IMR-90 (cell line): ENCODE data around the gene SIPA1. TPM values are rescaled to one million over a fixed set of nuclear protein-coding genes. Genes with fewer than 3 reads are reported as not detected.
A peak's percentile ranks its signal among the peaks of the same experiment; 100 is the strongest.

Experiments used
- ATAC-seq: fragments of 200-7000 bp; cut with Tn5 transposase; 2 replicates; pipeline ENCODE4 v1.9.1; 2020; ENCODE audit warnings: low read depth, mild to moderate bottlenecking, moderate library complexity
- BruUV-seq: library from RNA; stranded (reverse); fragments of 400-500 nt; replicated peaks from 2 replicates; lab custom pipeline; 2021; lab: Mats Ljungman, UMichigan
- CTCF ChIA-PET: fragments of 300-600 bp; formaldehyde crosslinking; extraction: SDS; loops from one replicate; lab custom pipeline; 2021; ENCODE audit warnings: antibody characterized with exemption; lab: Yijun Ruan, JAX
- POLR2A ChIA-PET: fragments of 300-600 bp; sonication (Branson Sonifier 250); formaldehyde crosslinking; loops from one replicate; lab custom pipeline; 2022; ENCODE audit warnings: antibody characterized with exemption; ENCODE audit not compliant: unreplicated experiment; lab: Charles Lee
- DNase-seq: peaks from one replicate; pipeline ENCODE4 v3.0.0; 2013
- H2AFZ ChIP-seq: replicated peaks from 2 replicates; pipeline ENCODE3; 2013; ENCODE audit warnings: low read length, mild to moderate bottlenecking; ENCODE audit not compliant: poor library complexity
- H2AK5ac ChIP-seq: 2 replicates; pipeline ENCODE4 v1.6.1; 2013; ENCODE audit warnings: low read depth, low read length, inconsistent platforms
- H2AK9ac ChIP-seq: replicated peaks from 2 replicates; pipeline ENCODE3; 2013; ENCODE audit warnings: mild to moderate bottlenecking, low read depth, low read length, moderate library complexity; ENCODE audit not compliant: poor library complexity
- H2BK120ac ChIP-seq: 2 replicates; pipeline ENCODE4 v1.6.1; 2013; ENCODE audit warnings: low read depth, low read length, inconsistent platforms
- H2BK15ac ChIP-seq: 3 replicates; pipeline ENCODE4 v1.6.1; 2013; ENCODE audit warnings: low read depth, low read length, inconsistent platforms
- H2BK20ac ChIP-seq: 2 replicates; pipeline ENCODE4 v1.6.1; 2013; ENCODE audit warnings: low read depth, mild to moderate bottlenecking, inconsistent platforms, low read length, moderate library complexity
- H2BK5ac ChIP-seq: 2 replicates; pipeline ENCODE4 v1.6.1; 2013; ENCODE audit warnings: mild to moderate bottlenecking, low read depth, low read length, inconsistent platforms; ENCODE audit not compliant: poor library complexity, severe bottlenecking
- H3K14ac ChIP-seq: replicated peaks from 2 replicates; pipeline ENCODE4 v1.6.1; 2013; ENCODE audit warnings: low read depth, low read length, inconsistent platforms
- H3K18ac ChIP-seq: 2 replicates; pipeline ENCODE4 v1.6.1; 2013; ENCODE audit warnings: low read depth, low read length, control low read depth
- H3K23ac ChIP-seq: 2 replicates; pipeline ENCODE4 v1.6.1; 2013; ENCODE audit warnings: low read depth, low read length, inconsistent platforms
- H3K27ac ChIP-seq: 2 replicates; pipeline ENCODE4 v1.5.1; 2013; ENCODE audit warnings: mild to moderate bottlenecking, control low read depth, low read length; ENCODE audit not compliant: insufficient read depth
- H3K27me3 ChIP-seq: 2 replicates; pipeline ENCODE4 v1.6.1; 2013; ENCODE audit warnings: low read length; ENCODE audit not compliant: control insufficient read depth, insufficient read depth
- H3K36me3 ChIP-seq: 2 replicates; pipeline ENCODE4 v1.6.1; 2013; ENCODE audit warnings: low read length, mixed read lengths; ENCODE audit not compliant: control insufficient read depth, insufficient read depth
- H3K4ac ChIP-seq: 2 replicates; pipeline ENCODE4 v1.6.1; 2013; ENCODE audit warnings: low read depth, low read length, inconsistent platforms
- H3K4me1 ChIP-seq: 2 replicates; pipeline ENCODE4 v1.6.1; 2013; ENCODE audit warnings: low read length, mixed read lengths; ENCODE audit not compliant: control insufficient read depth, insufficient read depth
- H3K4me2 ChIP-seq: 2 replicates; pipeline ENCODE4 v1.6.1; 2013; ENCODE audit warnings: low read depth, mild to moderate bottlenecking, control low read depth, low read length, moderate library complexity
- H3K4me3 ChIP-seq: 2 replicates; pipeline ENCODE4 v1.5.1; 2013; ENCODE audit warnings: low read depth, mild to moderate bottlenecking, control low read depth, low read length, moderate library complexity; ENCODE audit not compliant: insufficient read depth
- H3K56ac ChIP-seq: 2 replicates; pipeline ENCODE4 v1.6.1; 2013; ENCODE audit warnings: low read length, inconsistent platforms; ENCODE audit not compliant: insufficient read depth; ENCODE audit errors: extremely low read depth
- H3K79me1 ChIP-seq, 2 experiments: 2 replicates each; pipeline ENCODE4 v1.6.1; 2013; ENCODE audit warnings: low read length in 2 of 2, inconsistent platforms in 1 of 2, low read depth in 1 of 2
- H3K9ac ChIP-seq: 2 replicates; pipeline ENCODE4 v1.6.1; 2013; ENCODE audit warnings: low read depth, low read length, control low read depth
- H3K9me1 ChIP-seq: 2 replicates; pipeline ENCODE4 v1.6.1; 2013; ENCODE audit warnings: low read length, inconsistent platforms; ENCODE audit not compliant: insufficient read depth
- H3K9me3 ChIP-seq: 2 replicates; pipeline ENCODE4 v1.6.1; 2013; ENCODE audit warnings: low read length; ENCODE audit not compliant: control insufficient read depth, insufficient read depth
- H4K20me1 ChIP-seq: 2 replicates; pipeline ENCODE4 v1.6.1; 2013; ENCODE audit warnings: low read length, inconsistent platforms; ENCODE audit not compliant: insufficient read depth
- H4K5ac ChIP-seq: 2 replicates; pipeline ENCODE4 v1.6.1; 2013; ENCODE audit warnings: mild to moderate bottlenecking, low read depth, low read length, control low read depth
- H4K8ac ChIP-seq, 2 experiments: 2 replicates each; pipeline ENCODE4 v1.6.1; 2013; ENCODE audit warnings: low read depth in 2 of 2, low read length in 2 of 2, control low read depth in 1 of 2, inconsistent platforms in 1 of 2
- H4K91ac ChIP-seq: 2 replicates; pipeline ENCODE4 v1.6.1; 2013; ENCODE audit warnings: low read depth, low read length, inconsistent platforms; ENCODE audit not compliant: insufficient read depth
- ELK1 ChIP-seq: fragments of 150-350 bp; IDR thresholded peaks from 2 replicates; pipeline ENCODE4 v1.6.1; 2016; ENCODE audit warnings: low read depth, mild to moderate bottlenecking, low read length, moderate library complexity, borderline replicate concordance
- RCOR1 ChIP-seq: IDR thresholded peaks from 2 replicates; pipeline ENCODE4 v1.6.1; 2012; ENCODE audit warnings: mild to moderate bottlenecking, low read length, improper control_type of control experiment; ENCODE audit not compliant: insufficient replicate concordance
- USF2 ChIP-seq: fragments of 150-350 bp; IDR thresholded peaks from 2 replicates; pipeline ENCODE4 v1.6.1; 2017; ENCODE audit warnings: mild to moderate bottlenecking, antibody characterized with exemption, low read length, low read depth
- WGBS, 2 experiments: methylation state at CpG; one replicate each; pipeline versions ENCODE4 v1.1.5 to v1.1.7; 2013; ENCODE audit warnings: missing lambda C conversion rate in 2 of 2; ENCODE audit not compliant: insufficient read length in 1 of 2; ENCODE audit errors: extremely low coverage in 2 of 2; 5-methylcytosine and 5-hydroxymethylcytosine counted together
- dilution Hi-C: fragments of 300-500 bp; cut with HindIII; formaldehyde crosslinking; loops from one replicate; pipeline ENCODE4 v1.14.3; 2018; ENCODE audit warnings: low sequenced_read_pairs; ENCODE audit not compliant: unreplicated experiment
- in situ Hi-C: fragments of 300-500 bp; cut with MboI; formaldehyde crosslinking; loops from 3 replicates; pipeline ENCODE4 v1.14.3; 2019; ENCODE audit warnings: low sequenced_read_pairs, inconsistent platforms, mixed read lengths
- intact Hi-C: fragments of 100-400 bp; cut with micrococcal nuclease; formaldehyde crosslinking; loops from 2 replicates; pipeline ENCODE4 v1.10.0; 2022
- polyA plus RNA-seq, 3 experiments: library from polyadenylated mRNA; depleted of rRNA; stranded (reverse); fragments of >200 nt; gene quantifications; 2 replicates each; pipeline ENCODE4 v1.2.3, GENCODE V29; 2012; ENCODE audit warnings: low replicate concordance in 1 of 3
- total RNA-seq: library from RNA; depleted of rRNA; stranded (reverse); fragments of >200 nt; gene quantifications from 2 replicates; pipeline ENCODE4 v1.2.3, GENCODE V29; 2012

The SIPA1 gene
- total and polyA plus RNA-seq, 2 of the 4 experiments (the other 2 are of a cell fraction) = 10.6 to 39.7 TPM

- H3K9me1 ChIP-seq = no peaks in the 10 kb centered on the region
- in situ Hi-C loops = no loop called here
Measured at GRCh38 chr11:65595131-65595530, 42.8 kb upstream of the SIPA1 start.

More at GRCh38 chr11:65595131-65595530, 42.8 kb upstream of the SIPA1 start:
- Histone ChIP-seq H3K4me3 (no peak overlapping the region), H3K79me1 (0 out of 4 replicates have a peak, but pooled peaks cover 0 to under 1% of the 10 kb centered on the region in 2 experiments), H3K27me3 (no peaks in the 10 kb centered on the region), H3K18ac (no peak overlapping the region), H3K4me2 (no peak overlapping the region), H4K91ac (no peak overlapping the region), H4K20me1 (peaks cover 5% of the 10 kb centered on the region), H2AK5ac (no peak overlapping the region), H2AFZ (peak overlapping the region; percentile 58), H3K23ac (no peak overlapping the region), H2BK120ac (no peak overlapping the region), H2AK9ac (peak overlapping the region; percentile 72), H3K4me1 (no peaks in the 10 kb centered on the region), H2BK20ac (no peak overlapping the region), H3K4ac (no peak overlapping the region), H3K27ac (no peak overlapping the region), H3K56ac (no peak overlapping the region), H3K14ac (no peak overlapping the region), H3K36me3 (peaks cover 31% of the 10 kb centered on the region), H2BK15ac (no peak overlapping the region), H3K9me3 (no peaks in the 10 kb centered on the region), H2BK5ac (no peak overlapping the region), H3K9ac (no peak overlapping the region), H4K8ac (no peak overlapping the region), H4K5ac (no peak overlapping the region)
- DNase-seq (no peak), ATAC-seq (no peak)
- WGBS, 2 experiments = no CpG with 5 or more reads among the region's 3 CpGs
- dilution Hi-C loops = no loop called here
- ChIA-PET POLR2A (no interaction called here), CTCF (no interaction called here)
- intact Hi-C loops = no loop called here
- TF ChIP-seq ELK1 = no peak
- TF ChIP-seq USF2 = no peak
- no peak for TF ChIP-seq RCOR1
- no TSS peak for BruUV-seq
